GM04504 (cell line): Measurements from ENCODE around the gene VPS37D.
A peak's percentile ranks its signal among the peaks of the same experiment; 100 is the strongest.

Source experiments
- DNase-seq: peaks from one replicate; pipeline ENCODE4 v3.0.0-alpha.2; 2012; ENCODE audit warnings: low read depth

VPS37D gene

GRCh38 chr7:73681031-73681430 lies 13.4 kb downstream of the VPS37D start:
- no peak for DNase-seq

- DNase-seq, result no peak
Observed at GRCh38 chr7:73682745-73683055, 15.1 kb downstream of the VPS37D start.

- peak; percentile 90 for DNase-seq
Observed at GRCh38 chr7:73683056-73683787, 15.6 kb downstream of the VPS37D start, which contains the start of the genes BUD23 and DNAJC30. Gene BUD23, plus strand, starts transcription at chr7:73683597. Its CDS starts 29 bp downstream, at chr7:73683626. Gene DNAJC30, minus strand, starts transcription at chr7:73683453. Its CDS starts 30 bp downstream, at chr7:73683423.

- no peak for DNase-seq
Observed at GRCh38 chr7:73683788-73684693, 16.4 kb downstream of the VPS37D start.

GRCh38 chr7:73685311-73685710 lies 17.7 kb downstream of the VPS37D start:
- no peak for DNase-seq

- DNase-seq, result no peak
Observed at GRCh38 chr7:73688288-73688687, 20.7 kb downstream of the VPS37D start.

- no peak for DNase-seq
Observed at GRCh38 chr7:73690646-73691045, 23.0 kb downstream of the VPS37D start.

GRCh38 chr7:73696372-73696771 lies 28.7 kb downstream of the VPS37D start:
- DNase-seq, result no peak

- no peak for DNase-seq
Observed at GRCh38 chr7:73698410-73698809, 30.8 kb downstream of the VPS37D start.

GRCh38 chr7:73699370-73700068 lies 31.9 kb downstream of the VPS37D start:
- DNase-seq, result no peak

GRCh38 chr7:73700069-73700423 lies 32.4 kb downstream of the VPS37D start:
- DNase-seq, result no peak

GRCh38 chr7:73700581-73701134 lies 33.0 kb downstream of the VPS37D start:
- no peak for DNase-seq

GRCh38 chr7:73701357-73701995 lies 33.8 kb downstream of the VPS37D start:
- no peak for DNase-seq

- DNase-seq, result no peak
Observed at GRCh38 chr7:73702226-73702625, 34.6 kb downstream of the VPS37D start.

GRCh38 chr7:73702665-73703064 lies 35.0 kb downstream of the VPS37D start:
- DNase-seq, result no peak

GRCh38 chr7:73703225-73703624 lies 35.6 kb downstream of the VPS37D start:
- DNase-seq, result no peak

GRCh38 chr7:73703757-73704639 lies 36.4 kb downstream of the VPS37D start:
- no peak for DNase-seq

GRCh38 chr7:73704640-73705550 lies 37.3 kb downstream of the VPS37D start:
- no peak for DNase-seq

GRCh38 chr7:73705551-73705920 lies 37.9 kb downstream of the VPS37D start:
- DNase-seq, result no peak
